HepG2 (cell line): ENCODE data around the gene RAB14. TPM values are rescaled to one million over a fixed set of nuclear protein-coding genes. Genes with fewer than 3 reads are reported as not detected.

Source experiments
- FOXA3 ChIP-seq: IDR thresholded peaks from 2 replicates; pipeline ENCODE4 v1.6.1; 2016; ENCODE audit warnings: missing genetic modification reagents, missing compliant biosample characterization
- FOXK1 ChIP-seq: sonication (generic); formaldehyde crosslinking; IDR thresholded peaks from 2 replicates; pipeline ENCODE4 v1.4.0; 2020; ENCODE audit warnings: low read depth, missing genetic modification reagents, borderline replicate concordance
- GLMP ChIP-seq: sonication (generic); formaldehyde crosslinking; IDR thresholded peaks from 2 replicates; pipeline ENCODE4 v1.9.0; 2021; ENCODE audit warnings: missing genetic modification reagents, mild to moderate bottlenecking, borderline replicate concordance
- IRF1 ChIP-seq: sonication (generic); formaldehyde crosslinking; IDR thresholded peaks from 2 replicates; pipeline ENCODE4 v1.4.0; 2020; ENCODE audit warnings: low read depth, mild to moderate bottlenecking, missing genetic modification reagents
- IRX3 ChIP-seq: sonication (generic); formaldehyde crosslinking; IDR thresholded peaks from 2 replicates; pipeline ENCODE4 v1.8.1; 2023; ENCODE audit warnings: mild to moderate bottlenecking, low read depth, missing genetic modification reagents, borderline replicate concordance
- KMT2B ChIP-seq: IDR thresholded peaks from 2 replicates; pipeline ENCODE4 v1.6.1; 2016; ENCODE audit warnings: missing genetic modification reagents, missing compliant biosample characterization
- NCOR1 ChIP-seq: fragments of 200-600 bp; sonication (generic); IDR thresholded peaks from 2 replicates; pipeline ENCODE4 v1.7.0; 2017; ENCODE audit warnings: antibody characterized with exemption, low read length, borderline replicate concordance
- NFYB ChIP-seq: sonication (generic); formaldehyde crosslinking; IDR thresholded peaks from 2 replicates; pipeline ENCODE4 v1.4.0; 2020; ENCODE audit warnings: missing genetic modification reagents
- NONO ChIP-seq, 2 experiments: fragments of 450-650 bp in 1 of 2; sonication (generic) in 1 of 2; formaldehyde crosslinking in 1 of 2; IDR thresholded peaks in 1 of 2; conservative IDR thresholded peaks in 1 of 2; 2 replicates each; pipeline versions ENCODE4 v1.6.1 to v1.8.0; 2017 to 2022; ENCODE audit warnings: mild to moderate bottlenecking in 1 of 2, missing genetic modification reagents in 1 of 2, moderate library complexity in 1 of 2
- RAD21 ChIP-seq: fragments of 450-650 bp; formaldehyde crosslinking; IDR thresholded peaks from 2 replicates; pipeline ENCODE4 v1.5.0; 2020; ENCODE audit warnings: mild to moderate bottlenecking
- RFXANK ChIP-seq: IDR thresholded peaks from 2 replicates; pipeline ENCODE4 v1.6.1; 2016
- SALL2 ChIP-seq: sonication (generic); formaldehyde crosslinking; IDR thresholded peaks from 2 replicates; pipeline ENCODE4 v1.8.1; 2023; ENCODE audit warnings: mild to moderate bottlenecking, missing genetic modification reagents, inconsistent platforms
- TARDBP ChIP-seq: sonication (generic); formaldehyde crosslinking; IDR thresholded peaks from 2 replicates; pipeline ENCODE4 v1.8.0; 2022; ENCODE audit warnings: mild to moderate bottlenecking, missing genetic modification reagents
- TBX2 ChIP-seq: sonication (generic); formaldehyde crosslinking; IDR thresholded peaks from 2 replicates; pipeline ENCODE4 v1.5.0; 2020; ENCODE audit warnings: missing genetic modification reagents, mild to moderate bottlenecking, borderline replicate concordance
- ZNF510 ChIP-seq: sonication (generic); formaldehyde crosslinking; IDR thresholded peaks from 2 replicates; pipeline ENCODE4 v1.4.0; 2020; ENCODE audit warnings: low read depth, mild to moderate bottlenecking, missing genetic modification reagents
- ZNF569 ChIP-seq: sonication (generic); formaldehyde crosslinking; IDR thresholded peaks from 2 replicates; pipeline ENCODE4 v1.5.0; 2020; ENCODE audit warnings: mild to moderate bottlenecking, missing genetic modification reagents, moderate library complexity, borderline replicate concordance
- ZNF615 ChIP-seq: sonication (generic); formaldehyde crosslinking; IDR thresholded peaks from 2 replicates; pipeline ENCODE4 v1.5.0; 2020; ENCODE audit warnings: mild to moderate bottlenecking, missing genetic modification reagents, borderline replicate concordance
- ZNF83 ChIP-seq: sonication (generic); formaldehyde crosslinking; IDR thresholded peaks from 2 replicates; pipeline ENCODE4 v1.4.0; 2020; ENCODE audit warnings: missing genetic modification reagents, mild to moderate bottlenecking, borderline replicate concordance
- ZNF850 ChIP-seq: sonication (generic); formaldehyde crosslinking; conservative IDR thresholded peaks from 2 replicates; pipeline ENCODE4 v1.9.0; 2021; ENCODE audit warnings: mild to moderate bottlenecking, missing genetic modification reagents
- polyA plus RNA-seq, 8 experiments: library from polyadenylated mRNA; depleted of rRNA in 3 of 8; stranded (reverse) in 7 of 8; unstranded in 1 of 8; fragments of >200 nt; fragmentation: Illumina TruSeq in 4 of 8; extraction: Trizol in 4 of 8; gene quantifications; 2 replicates each; pipeline versions ENCODE4 v1.2.1 to v1.2.3, GENCODE V29; 2011 to 2016; ENCODE audit warnings: low read depth in 4 of 8, missing spikeins in 1 of 8, mixed read lengths in 1 of 8; ENCODE audit not compliant: insufficient read depth in 1 of 8
- total RNA-seq, 5 experiments: library from RNA; depleted of rRNA; stranded (reverse); fragments of >200 nt; fragmentation: Illumina TruSeq; extraction: Trizol; gene quantifications; 2 replicates each; pipeline ENCODE4 v1.2.3, GENCODE V29; 2016; ENCODE audit warnings: low read depth in 1 of 5
- TF ChIP-seq, protein P1 (sequence below): sonication (generic); formaldehyde crosslinking; IDR thresholded peaks from 2 replicates; pipeline ENCODE4 v1.5.0; 2020; ENCODE audit warnings: mild to moderate bottlenecking, missing genetic modification reagents, borderline replicate concordance

The RAB14 gene
- total and polyA plus RNA-seq, 2 of the 13 experiments (the other 11 are each of a cell fraction or from before 2014, with no cell fraction given) = 17.4 to 19.3 TPM

GRCh38 chr9:121133104-121133816 lies 68.4 kb downstream of the RAB14 start (continued):
- TF ChIP-seq NCOR1 (no peak), IRF1 (CRISPR knock-in tag) (no peak), GLMP (CRISPR knock-in tag) (no peak), ZNF850 (CRISPR knock-in tag) (no peak), ZNF510 (CRISPR knock-in tag) (no peak), NFYB (CRISPR knock-in tag) (no peak), RFXANK (CRISPR knock-in tag) (no peak), KMT2B (CRISPR knock-in tag) (peak; percentile 32; the same call in 1 of the 2 replicates), SALL2 (CRISPR knock-in tag) (no peak), TBX2 (CRISPR knock-in tag) (peak; percentile 43; the same call in 1 of the 2 replicates), ZNF615 (CRISPR knock-in tag) (0 out of 2 replicates have a peak, but pooled peaks have one; percentile 42), ZNF569 (CRISPR knock-in tag) (no peak), RAD21 (CRISPR knock-in tag) (no peak), FOXA3 (CRISPR knock-in tag) (peak; percentile 79), IRX3 (no peak), FOXK1 (peak; percentile 73), TARDBP (no peak), NONO (IDR thresholded peaks at IDR 0.05) (no peak), NONO (CRISPR knock-in tag; conservative IDR thresholded peaks at IDR 0.05) (peak; percentile 76), ZNF83 (CRISPR knock-in tag) (0 out of 2 replicates have a peak, but pooled peaks have one; percentile 10)
- TF ChIP-seq, protein P1, sequence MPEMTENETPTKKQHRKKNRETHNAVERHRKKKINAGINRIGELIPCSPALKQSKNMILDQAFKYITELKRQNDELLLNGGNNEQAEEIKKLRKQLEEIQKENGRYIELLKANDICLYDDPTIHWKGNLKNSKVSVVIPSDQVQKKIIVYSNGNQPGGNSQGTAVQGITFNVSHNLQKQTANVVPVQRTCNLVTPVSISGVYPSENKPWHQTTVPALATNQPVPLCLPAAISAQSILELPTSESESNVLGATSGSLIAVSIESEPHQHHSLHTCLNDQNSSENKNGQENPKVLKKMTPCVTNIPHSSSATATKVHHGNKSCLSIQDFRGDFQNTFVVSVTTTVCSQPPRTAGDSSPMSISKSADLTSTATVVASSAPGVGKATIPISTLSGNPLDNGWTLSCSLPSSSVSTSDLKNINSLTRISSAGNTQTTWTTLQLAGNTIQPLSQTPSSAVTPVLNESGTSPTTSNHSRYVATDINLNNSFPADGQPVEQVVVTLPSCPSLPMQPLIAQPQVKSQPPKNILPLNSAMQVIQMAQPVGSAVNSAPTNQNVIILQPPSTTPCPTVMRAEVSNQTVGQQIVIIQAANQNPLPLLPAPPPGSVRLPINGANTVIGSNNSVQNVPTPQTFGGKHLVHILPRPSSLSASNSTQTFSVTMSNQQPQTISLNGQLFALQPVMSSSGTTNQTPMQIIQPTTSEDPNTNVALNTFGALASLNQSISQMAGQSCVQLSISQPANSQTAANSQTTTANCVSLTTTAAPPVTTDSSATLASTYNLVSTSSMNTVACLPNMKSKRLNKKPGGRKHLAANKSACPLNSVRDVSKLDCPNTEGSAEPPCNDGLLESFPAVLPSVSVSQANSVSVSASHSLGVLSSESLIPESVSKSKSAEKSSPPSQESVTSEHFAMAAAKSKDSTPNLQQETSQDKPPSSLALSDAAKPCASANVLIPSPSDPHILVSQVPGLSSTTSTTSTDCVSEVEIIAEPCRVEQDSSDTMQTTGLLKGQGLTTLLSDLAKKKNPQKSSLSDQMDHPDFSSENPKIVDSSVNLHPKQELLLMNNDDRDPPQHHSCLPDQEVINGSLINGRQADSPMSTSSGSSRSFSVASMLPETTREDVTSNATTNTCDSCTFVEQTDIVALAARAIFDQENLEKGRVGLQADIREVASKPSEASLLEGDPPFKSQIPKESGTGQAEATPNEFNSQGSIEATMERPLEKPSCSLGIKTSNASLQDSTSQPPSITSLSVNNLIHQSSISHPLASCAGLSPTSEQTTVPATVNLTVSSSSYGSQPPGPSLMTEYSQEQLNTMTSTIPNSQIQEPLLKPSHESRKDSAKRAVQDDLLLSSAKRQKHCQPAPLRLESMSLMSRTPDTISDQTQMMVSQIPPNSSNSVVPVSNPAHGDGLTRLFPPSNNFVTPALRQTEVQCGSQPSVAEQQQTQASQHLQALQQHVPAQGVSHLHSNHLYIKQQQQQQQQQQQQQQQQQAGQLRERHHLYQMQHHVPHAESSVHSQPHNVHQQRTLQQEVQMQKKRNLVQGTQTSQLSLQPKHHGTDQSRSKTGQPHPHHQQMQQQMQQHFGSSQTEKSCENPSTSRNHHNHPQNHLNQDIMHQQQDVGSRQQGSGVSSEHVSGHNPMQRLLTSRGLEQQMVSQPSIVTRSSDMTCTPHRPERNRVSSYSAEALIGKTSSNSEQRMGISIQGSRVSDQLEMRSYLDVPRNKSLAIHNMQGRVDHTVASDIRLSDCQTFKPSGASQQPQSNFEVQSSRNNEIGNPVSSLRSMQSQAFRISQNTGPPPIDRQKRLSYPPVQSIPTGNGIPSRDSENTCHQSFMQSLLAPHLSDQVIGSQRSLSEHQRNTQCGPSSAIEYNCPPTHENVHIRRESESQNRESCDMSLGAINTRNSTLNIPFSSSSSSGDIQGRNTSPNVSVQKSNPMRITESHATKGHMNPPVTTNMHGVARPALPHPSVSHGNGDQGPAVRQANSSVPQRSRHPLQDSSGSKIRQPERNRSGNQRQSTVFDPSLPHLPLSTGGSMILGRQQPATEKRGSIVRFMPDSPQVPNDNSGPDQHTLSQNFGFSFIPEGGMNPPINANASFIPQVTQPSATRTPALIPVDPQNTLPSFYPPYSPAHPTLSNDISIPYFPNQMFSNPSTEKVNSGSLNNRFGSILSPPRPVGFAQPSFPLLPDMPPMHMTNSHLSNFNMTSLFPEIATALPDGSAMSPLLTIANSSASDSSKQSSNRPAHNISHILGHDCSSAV = no peak
